HG02763 (cell line): ENCODE measurements around the gene JUN.
A peak's percentile ranks its signal among the peaks of the same experiment; 100 is the strongest.

Experiments used
- ATAC-seq: cut with Tn5 transposase; IDR thresholded peaks from one replicate; pipeline ENCODE4 v1.9.1; 2021; ENCODE audit warnings: mild to moderate bottlenecking, moderate library complexity; ENCODE audit not compliant: unreplicated experiment

The JUN gene

DNA sequence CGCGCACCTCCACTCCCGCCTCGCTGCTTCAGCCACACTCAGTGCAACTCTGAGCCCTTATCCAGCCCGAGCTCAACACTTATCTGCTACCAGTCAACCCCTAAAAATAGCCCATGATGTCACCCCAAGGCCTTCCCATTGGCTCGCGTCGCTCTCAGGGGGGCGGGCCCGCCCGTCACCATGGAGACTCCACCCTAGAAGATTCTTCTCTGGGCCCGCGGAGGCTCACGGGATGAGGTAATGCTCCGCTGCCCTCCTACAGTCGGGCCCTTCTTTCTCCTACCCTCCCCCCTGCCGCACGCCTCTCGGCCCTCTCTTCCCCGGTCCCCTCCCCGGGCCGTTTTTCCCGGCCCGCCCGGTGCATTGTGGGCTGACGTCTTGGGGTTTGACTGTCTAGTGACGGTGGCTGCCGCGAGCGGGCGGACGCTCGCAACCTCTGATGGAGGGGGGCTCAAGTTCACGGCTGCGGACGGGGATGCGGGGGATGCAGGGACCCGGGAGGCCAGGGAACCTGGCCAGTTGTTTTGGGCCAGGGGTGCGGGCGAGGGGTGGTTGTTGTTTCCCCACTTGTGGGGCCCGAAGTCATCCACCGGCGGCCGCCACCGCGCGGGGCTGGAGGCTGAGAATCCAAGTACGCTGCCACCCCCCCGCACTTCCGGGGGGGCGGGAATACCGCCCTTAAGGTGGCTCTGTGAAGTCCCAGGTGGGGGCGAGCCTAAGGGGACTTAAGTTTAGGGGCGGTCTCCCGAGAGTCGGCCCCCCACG is at the start of gene JUN:
Gene JUN (minus strand): TSS at position 55 of the 765 bp plus-strand sequence. CDS start 977 bp downstream, outside the sequence.
- peak; percentile 76 for ATAC-seq

DNA sequence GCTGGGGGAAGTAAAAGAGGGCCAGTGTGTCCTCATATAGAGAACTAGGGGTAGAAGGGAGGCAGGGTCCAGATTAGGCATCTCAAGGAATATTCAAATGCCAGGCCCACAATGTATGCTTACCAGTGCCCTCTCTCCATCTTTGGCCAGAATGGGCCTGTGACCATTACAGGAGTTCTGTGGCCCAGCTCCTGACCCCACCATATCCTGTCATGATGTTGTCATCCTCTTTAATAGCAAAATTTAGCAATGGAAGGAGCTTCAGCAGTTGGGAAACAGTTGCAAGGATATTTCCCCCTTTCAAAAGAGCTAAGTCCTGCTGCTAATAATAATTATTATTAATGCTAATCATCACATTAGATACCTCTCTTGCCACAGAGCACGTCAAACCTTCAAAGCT is 49.3 kb upstream of the JUN start:
- no peak for ATAC-seq

DNA sequence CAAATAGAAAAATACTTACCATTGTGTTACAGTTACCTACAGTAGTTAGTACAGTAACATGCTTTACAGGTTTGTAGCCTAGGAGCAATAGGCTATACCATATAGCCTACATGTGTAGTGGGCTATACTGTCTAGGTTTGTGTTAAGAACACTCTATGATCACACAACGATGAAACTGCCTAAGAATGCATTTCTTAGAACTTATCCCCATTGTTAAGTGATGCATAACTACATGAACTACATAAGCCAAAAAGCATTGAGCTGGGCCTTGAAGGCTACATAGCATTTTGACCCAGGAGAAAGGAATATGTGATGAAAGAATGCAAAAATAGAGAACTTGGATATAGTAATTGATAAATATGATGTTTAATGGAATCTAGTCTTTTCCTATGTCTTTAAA is 46.4 kb upstream of the JUN start:
- no peak for ATAC-seq

DNA sequence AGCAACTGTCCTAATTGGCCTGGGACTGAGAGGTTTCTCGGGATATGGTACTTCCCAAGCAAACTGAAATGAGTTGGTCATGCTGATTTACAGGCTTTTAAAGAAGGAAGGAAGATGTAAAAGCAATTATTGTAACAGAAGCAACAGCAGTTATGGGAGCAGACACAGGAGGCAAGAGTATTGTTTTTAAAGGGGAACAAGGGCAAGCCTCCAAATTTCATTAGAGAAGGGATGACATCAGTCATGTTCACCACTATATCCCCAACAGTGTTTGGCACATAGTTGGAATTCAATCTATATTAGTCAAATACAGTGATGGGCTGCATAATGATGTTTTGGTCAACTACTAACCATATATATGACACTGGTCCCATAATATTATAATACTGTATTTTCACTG is 46.0 kb upstream of the JUN start:
- no peak for ATAC-seq

DNA sequence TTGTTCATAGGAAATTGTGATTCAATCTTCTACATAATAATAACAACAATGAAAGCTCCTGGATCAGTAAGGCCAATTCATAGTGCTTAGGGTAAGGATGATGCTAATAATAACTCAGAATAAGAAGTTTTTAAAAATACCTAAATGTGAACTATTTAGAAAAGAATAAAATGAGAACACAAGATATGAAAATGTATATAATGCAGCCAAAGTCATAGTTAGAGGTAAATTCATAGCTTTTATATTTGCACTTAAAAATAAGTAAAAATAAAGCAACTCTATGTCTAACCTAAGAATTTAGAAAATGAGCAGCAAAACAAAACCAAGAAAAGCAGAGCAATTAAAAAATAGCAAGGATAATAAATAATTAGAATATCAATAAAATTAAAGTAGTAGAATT is 43.5 kb upstream of the JUN start:
- ATAC-seq, result no peak

DNA sequence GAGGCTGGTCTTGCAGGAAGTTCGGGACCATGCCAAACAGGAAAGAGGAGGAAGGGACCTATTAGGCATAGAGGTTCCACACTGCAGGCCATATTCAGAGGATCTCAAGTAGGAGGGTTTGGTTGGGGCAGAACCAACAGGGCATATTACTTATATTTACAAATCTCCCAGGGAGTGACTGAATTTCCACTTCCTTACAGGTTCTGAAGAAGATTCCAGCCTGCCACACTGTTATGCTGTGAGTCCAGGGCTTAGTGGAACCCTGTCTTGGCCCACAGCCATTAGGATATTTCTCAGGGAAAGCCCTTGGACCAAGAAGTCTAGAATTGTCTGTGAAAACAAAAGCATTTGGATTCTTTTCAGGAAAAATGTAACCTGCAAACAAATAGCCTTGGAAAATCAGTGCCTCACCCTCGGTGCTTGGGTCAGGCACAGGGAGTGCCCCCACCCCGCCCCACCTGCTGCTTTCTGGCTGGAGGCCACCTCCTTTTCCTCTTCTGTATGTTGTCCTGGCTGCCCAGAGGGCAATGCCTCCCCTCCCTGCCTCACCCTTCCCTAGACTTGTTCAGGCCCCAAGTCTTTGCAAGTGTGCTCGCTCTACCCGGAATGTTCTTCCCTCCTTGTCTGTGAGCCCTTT is 41.0 kb upstream of the JUN start:
- ATAC-seq, result no peak

DNA sequence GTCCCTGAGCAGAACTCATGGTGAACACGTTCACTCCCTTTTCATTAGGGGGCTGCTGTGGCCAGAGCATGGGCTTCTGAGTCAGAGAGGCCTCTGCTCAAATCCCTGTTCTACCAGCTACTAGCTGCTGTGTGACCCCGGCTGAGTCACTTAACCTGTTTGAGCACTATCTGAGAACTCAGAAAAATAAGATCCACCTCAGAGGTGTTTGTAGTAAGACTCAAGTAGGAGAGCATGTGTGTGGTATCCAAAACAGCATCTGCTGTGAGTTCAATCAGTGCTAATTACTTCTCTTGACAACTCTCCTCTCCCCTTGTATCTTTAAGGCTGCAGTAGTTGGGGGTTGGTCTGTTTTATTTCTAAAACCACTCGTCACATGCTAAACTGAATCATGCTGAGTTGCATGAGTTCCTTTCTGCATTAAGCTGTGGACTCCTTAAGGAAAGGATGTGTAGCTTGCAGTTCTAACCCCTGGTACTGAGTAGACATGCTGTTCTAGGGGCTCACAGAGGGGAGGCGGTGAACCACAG is 39.7 kb upstream of the JUN start:
- no peak for ATAC-seq

DNA sequence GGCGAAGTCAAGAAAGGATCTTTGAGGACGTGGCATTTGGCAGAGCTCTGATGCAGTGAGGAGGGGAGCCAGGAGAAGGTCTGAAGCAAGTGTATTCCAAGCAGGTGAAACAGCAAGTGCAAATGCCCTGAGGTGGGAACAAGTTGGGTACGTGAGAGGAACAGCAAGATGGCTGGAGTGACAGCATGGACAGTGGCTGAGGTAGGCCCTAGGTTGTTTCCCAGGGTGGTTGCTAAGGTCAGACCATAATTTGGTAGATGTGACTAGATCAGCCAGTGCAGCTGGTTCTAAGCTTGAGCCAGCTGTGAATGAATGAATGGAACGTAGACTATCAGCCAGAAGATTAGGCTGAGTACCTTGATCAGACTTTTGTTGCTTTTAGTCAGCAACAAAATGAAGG is 37.5 kb upstream of the JUN start:
- ATAC-seq, result no peak

DNA sequence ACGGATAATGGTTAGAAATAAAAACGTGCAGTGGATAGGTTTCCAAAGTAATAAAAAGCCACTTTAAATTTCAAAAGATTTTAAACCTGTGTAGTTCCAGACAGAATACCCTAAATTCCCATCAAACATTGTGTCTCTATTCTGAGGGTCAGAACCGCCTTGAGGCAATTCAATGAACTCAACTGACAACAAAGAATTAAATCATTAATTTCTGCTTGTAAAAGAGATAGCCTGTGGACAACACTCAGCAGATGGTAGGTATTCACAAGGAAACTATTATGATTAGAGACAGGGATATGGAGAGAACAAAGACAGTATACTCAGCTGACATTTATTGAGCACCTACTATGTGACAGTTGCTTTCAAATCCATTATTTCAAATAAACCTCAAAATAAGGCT is 35.1 kb upstream of the JUN start:
- no peak for ATAC-seq

DNA sequence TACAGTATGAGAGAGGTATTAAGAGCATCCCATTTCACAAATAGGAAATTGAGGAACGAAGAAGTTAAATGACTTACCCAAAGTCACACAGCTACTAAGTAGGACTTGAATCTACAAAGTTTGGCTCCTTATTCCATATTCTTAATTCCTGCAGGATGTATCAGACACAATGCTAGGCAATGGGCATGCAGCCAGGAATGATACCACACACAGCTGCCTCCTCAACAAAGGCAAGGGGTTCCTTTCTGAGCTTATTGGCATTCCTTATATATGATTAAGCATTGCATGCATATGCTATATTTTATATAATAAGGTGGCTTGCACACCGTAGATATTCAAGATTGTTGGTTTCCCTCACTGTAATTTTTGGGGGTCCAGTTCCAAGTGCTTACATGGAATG is 34.2 kb upstream of the JUN start:
- ATAC-seq, result no peak

DNA sequence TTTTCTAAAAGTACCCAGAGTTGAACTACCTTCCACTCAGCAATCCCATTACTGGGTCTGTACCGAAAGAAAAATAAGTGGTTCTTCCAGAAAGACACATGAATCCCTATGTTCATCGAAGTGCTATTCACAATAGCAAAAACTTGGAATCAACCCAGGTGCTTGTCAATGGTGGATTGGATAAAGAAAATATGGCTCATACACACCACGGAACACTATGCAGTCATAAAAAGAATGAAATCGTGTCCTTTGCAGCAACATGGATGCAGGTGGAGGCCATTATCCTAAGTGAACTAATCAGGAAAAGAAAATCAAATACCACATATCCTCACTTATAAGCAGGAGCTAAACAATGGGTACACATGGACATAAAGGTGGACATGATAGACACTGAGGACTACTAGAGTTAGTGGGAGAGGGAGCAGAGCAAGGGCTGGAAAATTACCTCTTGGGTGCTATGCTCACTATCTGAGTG is 32.9 kb upstream of the JUN start:
- ATAC-seq, result no peak

DNA sequence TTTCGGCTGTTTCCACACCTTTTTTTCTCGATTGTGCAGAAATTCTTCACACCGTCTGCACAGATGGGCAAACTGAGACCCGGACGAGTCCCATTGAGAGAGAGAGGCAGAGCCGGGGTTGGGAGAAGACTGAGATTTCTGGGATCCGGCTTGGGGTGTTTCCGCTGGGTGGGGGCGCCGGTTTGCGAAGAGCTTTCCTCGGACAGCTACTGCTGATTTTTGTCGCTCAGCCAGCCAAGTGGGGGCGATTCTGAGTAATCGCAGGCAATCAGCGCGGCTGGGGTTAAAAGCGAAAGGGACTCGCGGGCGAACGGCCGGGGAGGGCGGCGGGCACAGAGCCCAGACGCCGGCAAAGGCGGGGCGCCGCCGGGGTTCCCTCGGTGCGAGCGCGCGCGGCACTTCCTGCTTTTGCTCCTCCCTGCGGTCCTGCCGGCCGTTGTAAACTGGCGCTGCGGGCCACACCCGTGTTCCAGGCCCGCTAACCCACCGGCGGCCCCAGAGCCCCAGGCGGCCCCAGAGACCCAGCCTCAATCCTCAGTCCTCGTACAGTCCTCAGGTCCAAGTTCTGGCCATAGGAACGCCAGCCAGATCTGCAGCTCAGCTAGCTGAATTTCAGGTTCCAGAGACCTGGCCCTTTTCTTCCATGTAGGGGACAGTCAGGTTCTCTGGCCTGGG is 32.4 kb upstream of the JUN start:
- peak; percentile 85 for ATAC-seq

DNA sequence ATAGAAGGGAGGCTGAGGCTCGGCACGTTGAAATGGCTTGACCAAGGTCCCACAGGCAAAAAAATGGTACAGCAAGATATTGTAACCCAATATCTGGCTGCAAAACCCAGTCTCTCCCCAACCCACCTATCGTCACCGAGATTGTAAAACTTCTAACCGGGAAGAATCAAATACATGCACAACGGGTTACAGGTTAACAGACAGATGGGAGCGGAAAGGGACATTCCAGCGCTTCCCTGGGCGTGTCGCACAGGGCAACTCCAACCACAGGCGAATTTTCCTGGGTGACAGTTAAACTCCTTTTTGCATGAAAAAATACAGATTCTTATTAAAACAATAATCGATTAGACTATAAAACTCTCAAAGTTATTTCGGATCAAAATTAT is 31.8 kb upstream of the JUN start:
- ATAC-seq, result no peak

DNA sequence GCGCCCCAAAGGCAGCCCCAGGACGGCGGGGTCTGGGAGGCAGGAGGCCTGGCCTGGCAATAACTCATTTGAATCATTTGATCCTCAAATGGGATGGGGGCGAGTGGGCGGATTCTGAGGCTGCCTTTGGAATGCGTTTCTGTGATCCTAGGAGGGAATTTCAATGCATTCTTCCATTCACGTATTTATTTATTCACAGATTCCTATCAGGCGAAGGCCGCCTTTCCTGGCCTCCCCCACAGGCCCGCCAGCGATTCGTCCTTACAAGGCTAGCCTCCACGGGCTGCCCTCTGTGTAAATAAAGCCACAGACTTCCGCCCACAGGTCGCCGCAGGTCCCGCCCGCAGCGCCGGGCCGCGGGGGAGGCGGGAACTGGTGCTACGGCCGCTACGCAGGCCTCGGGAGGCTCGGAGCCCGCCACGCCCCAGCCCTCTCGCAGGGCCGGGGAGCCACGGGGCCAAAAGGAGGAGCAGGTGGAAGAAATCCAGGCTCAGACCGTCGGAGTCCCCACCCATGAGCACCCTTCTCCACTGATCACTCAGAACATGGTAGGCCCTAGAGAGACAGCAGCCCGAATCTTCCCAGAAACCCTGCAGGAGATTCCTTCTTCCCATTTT is 31.3 kb upstream of the JUN start:
- peak; percentile 57 for ATAC-seq

DNA sequence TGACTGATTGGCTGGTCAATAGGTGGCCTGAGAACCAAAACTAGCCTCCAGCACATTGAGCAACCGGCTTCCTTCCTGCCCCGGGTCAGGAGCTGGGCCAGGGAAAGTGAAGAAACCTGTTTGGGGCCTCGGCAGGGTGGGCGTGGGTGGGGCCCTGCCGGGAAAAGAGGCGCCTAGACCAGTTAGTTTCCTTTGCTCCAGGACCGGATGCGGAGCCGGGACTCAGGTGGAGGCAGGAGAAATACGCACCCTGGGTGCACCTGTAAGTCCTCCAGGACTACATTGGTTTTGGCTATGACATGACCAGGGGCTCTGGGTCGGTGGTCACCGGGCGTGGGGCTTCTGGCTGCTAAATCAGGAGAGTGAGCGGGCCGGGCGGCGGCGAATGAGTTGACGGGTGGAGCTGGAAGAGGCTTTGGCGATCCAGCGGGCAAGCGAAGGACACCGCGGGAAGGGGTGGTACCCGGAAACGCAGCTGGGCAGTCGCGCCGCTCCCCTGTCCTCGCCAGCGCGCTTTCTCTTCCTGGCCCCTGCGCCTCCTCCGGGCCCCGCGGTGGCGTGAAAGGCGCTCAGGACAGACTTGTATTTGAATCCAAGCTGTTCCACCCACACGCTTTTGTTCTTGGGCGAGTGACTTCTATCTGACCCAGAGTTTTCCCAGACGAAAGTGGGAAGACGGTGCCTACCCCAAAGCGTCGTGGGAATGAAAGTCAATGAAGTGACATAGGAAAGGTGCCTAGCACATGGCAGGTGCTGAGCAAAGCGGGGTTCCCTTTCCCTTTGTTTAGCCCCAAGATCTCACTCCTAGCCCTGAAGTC is 30.6 kb upstream of the JUN start:
- no peak for ATAC-seq

DNA sequence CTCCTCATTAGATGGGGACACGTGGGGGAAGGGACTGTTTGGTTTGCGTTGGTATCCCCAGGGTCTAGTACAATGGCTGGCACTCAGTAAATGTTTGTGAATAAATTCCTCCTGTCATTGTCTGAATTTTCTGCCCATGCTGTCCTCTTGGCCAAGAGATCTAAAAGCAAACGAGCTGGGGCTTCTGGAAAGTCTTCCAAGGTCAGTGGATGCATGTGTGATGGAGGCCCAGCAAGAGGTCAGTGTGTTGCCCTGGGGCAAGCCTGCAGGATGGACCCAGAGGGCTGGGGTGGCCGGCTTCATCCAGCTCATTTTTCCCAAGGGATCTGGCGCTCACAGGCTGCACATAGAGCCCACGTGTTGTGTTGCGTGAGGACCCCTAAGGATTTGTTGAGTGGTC is 30.0 kb upstream of the JUN start:
- no peak for ATAC-seq

DNA sequence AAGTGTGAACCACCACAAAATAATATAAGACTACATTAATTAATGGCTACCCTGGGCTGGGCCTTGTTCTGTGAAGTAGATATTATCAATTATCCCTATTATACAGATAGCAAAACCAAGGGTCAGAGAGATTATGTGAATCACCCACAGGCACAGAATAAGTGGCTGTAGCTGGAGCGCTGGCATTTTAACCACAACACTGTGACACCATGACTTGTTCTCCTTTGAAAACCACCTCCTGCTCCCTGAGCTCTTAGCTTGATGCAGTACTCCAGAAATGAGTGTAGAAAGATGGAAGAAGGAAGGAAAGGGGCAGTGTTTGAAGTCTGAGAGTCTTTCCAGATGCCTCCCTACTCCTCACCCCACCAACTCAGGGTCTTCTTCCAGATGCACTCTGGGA is 29.5 kb upstream of the JUN start:
- no peak for ATAC-seq

DNA sequence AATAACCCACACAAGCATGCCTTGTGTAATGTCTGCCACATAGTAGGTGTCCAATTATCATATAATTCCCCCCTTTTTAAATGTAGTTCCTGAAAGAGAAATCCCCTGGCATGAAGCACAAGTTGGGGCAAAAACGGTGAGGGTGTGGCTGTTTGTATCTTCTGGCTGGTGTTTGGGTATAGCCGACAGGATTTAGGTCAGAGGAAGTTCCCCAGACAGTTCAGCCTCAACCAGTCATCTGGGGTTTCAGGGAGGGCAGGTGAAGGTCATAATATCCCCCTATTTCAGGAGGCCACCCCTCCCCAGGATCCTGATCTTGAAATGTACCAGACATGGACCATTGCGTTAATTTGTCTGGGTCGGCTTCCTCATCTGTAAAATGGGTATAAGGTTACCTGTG is 29.1 kb upstream of the JUN start:
- ATAC-seq, result no peak

DNA sequence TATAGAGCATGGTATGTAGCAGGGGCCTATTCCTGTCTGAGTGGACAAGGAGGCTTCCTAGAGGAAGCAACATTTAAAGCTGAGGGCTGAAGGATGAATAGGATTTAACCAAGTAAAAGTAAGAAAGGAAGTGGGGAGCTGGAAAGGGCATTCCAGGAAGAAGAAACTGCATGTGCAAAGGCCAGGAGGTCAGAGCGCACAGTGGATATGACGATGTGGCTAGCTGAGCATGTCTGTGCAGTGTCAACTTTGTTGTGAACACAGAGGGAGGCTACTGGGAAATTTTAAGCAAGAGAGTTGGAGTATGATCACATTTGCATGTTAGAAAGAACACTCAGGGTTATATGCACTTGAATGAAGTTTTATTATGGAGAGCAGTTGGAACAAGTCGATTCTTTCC is 28.6 kb upstream of the JUN start:
- ATAC-seq, result no peak

DNA sequence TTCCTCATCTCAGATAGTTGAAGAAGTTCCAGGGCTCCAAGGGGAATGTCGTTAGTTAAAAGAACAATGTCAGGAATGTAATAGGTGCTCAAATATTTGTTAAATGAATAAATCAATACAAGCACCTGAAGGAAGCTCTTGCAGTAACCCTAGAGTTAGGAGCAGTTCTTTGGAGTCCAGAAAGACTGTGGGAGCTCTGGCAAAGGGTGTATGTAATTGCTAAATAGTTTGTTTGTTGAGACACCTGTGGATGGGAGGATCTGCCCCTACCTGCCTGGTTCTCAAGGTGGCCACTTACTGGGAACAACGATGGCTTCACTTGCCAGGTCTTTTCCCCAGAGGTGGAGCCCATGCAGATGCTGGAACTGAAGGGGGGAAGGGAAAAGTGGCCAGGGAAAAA is 27.5 kb upstream of the JUN start:
- ATAC-seq, result no peak
